Cardiac muscle cell (in vitro differentiated cells and primary cell): ENCODE data around the gene PGF. TPM values are rescaled to one million over a fixed set of nuclear protein-coding genes. Genes with fewer than 3 reads are reported as not detected.

ENCODE experiments used
- DNase-seq, 2 donors: peaks; one replicate each; pipeline versions ENCODE4 v3.0.0 to v3.0.0-alpha.2; 2010 to 2017; ENCODE audit warnings: low read depth in 1 of 2, low spot score in 1 of 2
- H3K27ac ChIP-seq: fragments of 200-600 bp; sonication (generic); 2 replicates; pipeline ENCODE4 v1.5.1; 2016
- H3K27me3 ChIP-seq: fragments of 200-600 bp; sonication (generic); 2 replicates; pipeline ENCODE4 v1.6.0; 2016; ENCODE audit warnings: control low read depth
- H3K36me3 ChIP-seq: fragments of 200-600 bp; sonication (generic); 2 replicates; pipeline ENCODE4 v1.5.1; 2016; ENCODE audit warnings: control low read depth
- H3K4me1 ChIP-seq: fragments of 200-600 bp; sonication (generic); 2 replicates; pipeline ENCODE4 v1.8.1; 2017; ENCODE audit warnings: low read depth, mild to moderate bottlenecking, mixed run types
- H3K4me3 ChIP-seq: fragments of 200-600 bp; sonication (generic); 2 replicates; pipeline ENCODE4 v1.5.1; 2016; ENCODE audit warnings: mild to moderate bottlenecking
- H3K9me3 ChIP-seq: fragments of 200-600 bp; sonication (generic); 2 replicates; pipeline ENCODE4 v1.5.1; 2017; ENCODE audit warnings: low read depth, mild to moderate bottlenecking, control low read depth
- polyA plus RNA-seq: library from polyadenylated mRNA; unstranded; fragments of >200 nt; fragmentation: Nextera tagmentation; extraction: Ambion mirVana; gene quantifications from 2 replicates; pipeline ENCODE4 v1.2.1, GENCODE V29; 2016
- total RNA-seq: library from RNA; depleted of rRNA; stranded (reverse); fragments of >200 nt; gene quantifications from 2 replicates; pipeline ENCODE4 v1.2.3, GENCODE V29; 2016
- TF ChIP-seq, protein P1 (sequence below): IDR thresholded peaks from 2 replicates; pipeline ENCODE4 v1.5.1; 2012; ENCODE audit warnings: low read depth, mild to moderate bottlenecking, low read length

The PGF gene
- total and polyA plus RNA-seq, 2 experiments from 2014 or later, result 18.1 to 23.5 TPM

DNA sequence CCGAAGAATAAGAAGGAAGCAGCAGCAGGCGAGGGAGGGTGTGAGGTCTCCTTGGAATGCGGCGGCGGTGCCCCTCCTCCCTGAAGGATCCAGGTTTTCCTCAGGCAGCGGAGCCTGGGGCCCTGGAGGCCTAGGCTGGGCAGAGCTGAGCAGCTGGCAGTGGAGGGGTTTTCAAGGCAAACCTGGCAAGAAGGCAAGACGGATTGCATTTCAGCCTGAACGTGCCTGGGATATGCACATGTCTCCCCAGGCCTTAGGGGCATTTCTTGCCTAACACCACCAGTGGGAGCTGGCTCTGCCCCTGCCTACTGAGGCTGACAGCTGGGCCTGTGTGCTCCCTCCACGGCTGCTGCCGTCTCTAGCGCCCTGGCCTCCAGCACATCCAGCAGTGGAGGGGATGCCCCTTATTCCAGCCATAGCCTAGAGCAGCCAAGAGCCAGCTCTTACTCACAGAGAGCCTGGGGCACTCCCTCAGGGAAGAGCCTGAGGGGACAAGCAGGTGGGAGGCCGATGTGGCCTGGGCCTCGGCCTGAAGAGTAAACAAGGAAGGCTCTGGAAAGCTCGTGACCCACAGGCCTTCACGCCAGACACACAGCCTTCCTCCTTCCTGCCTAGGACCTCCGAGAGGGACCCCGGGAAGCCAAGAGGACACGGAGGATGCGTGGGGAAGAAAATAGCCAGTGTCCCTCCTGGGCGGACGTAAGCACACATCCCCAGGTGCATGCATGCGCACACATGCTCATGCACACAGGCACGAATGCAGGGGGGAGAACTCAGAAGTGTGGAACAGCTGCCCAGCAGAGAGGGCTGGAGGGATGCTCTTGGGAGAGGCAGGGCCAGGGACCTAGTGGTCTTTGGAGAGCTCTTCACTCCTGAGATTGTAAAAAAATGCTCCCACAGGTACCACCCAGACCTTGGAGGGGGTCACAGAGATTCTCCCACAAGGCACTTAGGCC, 24.3 kb upstream of the PGF start:
- peak in 1 of 2 donors; percentile 47 for DNase-seq
- TF ChIP-seq, protein P1, sequence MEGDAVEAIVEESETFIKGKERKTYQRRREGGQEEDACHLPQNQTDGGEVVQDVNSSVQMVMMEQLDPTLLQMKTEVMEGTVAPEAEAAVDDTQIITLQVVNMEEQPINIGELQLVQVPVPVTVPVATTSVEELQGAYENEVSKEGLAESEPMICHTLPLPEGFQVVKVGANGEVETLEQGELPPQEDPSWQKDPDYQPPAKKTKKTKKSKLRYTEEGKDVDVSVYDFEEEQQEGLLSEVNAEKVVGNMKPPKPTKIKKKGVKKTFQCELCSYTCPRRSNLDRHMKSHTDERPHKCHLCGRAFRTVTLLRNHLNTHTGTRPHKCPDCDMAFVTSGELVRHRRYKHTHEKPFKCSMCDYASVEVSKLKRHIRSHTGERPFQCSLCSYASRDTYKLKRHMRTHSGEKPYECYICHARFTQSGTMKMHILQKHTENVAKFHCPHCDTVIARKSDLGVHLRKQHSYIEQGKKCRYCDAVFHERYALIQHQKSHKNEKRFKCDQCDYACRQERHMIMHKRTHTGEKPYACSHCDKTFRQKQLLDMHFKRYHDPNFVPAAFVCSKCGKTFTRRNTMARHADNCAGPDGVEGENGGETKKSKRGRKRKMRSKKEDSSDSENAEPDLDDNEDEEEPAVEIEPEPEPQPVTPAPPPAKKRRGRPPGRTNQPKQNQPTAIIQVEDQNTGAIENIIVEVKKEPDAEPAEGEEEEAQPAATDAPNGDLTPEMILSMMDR, result peak; percentile 10
- no peak overlapping the region for H3K4me3 ChIP-seq
- peaks cover 13% of the 10 kb centered on the region for H3K4me1 ChIP-seq
- H3K27me3 ChIP-seq, result no peaks in the 10 kb centered on the region
- no peak overlapping the region for H3K27ac ChIP-seq
- no peaks in the 10 kb centered on the region for H3K36me3 ChIP-seq
- no peaks in the 10 kb centered on the region for H3K9me3 ChIP-seq

DNA sequence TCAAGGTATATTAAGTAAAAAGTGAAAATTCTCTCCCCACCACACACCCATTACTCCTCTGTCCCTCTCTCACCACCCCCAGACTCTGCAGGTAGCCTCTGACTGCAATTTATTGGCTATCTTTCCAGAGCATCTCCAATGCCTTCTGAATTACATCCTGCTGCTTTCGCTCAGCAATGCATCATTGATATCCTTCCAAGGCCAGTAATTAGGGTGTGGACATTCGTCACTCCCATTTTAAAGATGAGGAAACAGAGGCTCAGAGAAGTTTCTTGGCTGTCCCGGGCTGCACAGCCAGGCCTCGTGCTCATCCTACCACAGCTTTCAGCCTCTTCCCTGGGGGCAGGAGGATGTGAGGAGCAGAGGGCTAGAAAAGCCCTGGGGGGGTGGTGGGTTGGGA, 23.6 kb upstream of the PGF start:
- no peak for DNase-seq
- H3K9me3 ChIP-seq, result no peaks in the 10 kb centered on the region
- no peaks in the 10 kb centered on the region for H3K36me3 ChIP-seq
- TF ChIP-seq, protein P1, result no peak
- no peak overlapping the region for H3K27ac ChIP-seq
- H3K4me1 ChIP-seq, result peaks cover 13% of the 10 kb centered on the region
- no peaks in the 10 kb centered on the region for H3K27me3 ChIP-seq
- H3K4me3 ChIP-seq, result no peak overlapping the region

DNA sequence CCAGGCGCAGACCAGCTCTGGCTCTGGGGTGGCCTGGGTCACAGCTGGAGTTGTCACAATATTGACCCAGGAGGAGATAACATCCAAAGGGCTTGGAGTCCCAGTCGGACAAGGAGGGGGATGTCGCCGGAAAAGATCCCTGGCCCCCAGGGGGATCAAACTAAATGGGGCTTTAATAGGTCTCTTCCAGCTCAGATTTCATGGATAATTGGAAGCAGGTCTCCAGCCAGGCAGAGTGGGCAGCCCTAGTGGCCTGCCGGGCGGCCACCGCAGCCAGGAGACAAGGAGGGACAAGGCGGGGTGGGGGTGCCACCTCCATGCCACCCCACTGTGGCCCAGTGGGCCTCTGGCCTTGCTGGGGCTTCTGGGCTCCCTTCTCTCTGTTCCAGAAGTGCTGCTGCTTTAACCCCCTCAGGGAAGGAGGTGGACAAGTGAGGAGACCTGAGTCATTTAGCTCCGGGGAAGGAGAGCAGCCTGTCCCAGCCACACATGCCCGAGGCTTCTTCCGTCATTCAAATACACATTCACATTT, 23.1 kb upstream of the PGF start:
- H3K9me3 ChIP-seq, result no peaks in the 10 kb centered on the region
- H3K4me1 ChIP-seq, result peaks cover 13% of the 10 kb centered on the region
- no peak overlapping the region for H3K4me3 ChIP-seq
- TF ChIP-seq, protein P1, result no peak
- H3K36me3 ChIP-seq, result no peaks in the 10 kb centered on the region
- no peak overlapping the region for H3K27ac ChIP-seq
- no peaks in the 10 kb centered on the region for H3K27me3 ChIP-seq
- DNase-seq, result no peak

DNA sequence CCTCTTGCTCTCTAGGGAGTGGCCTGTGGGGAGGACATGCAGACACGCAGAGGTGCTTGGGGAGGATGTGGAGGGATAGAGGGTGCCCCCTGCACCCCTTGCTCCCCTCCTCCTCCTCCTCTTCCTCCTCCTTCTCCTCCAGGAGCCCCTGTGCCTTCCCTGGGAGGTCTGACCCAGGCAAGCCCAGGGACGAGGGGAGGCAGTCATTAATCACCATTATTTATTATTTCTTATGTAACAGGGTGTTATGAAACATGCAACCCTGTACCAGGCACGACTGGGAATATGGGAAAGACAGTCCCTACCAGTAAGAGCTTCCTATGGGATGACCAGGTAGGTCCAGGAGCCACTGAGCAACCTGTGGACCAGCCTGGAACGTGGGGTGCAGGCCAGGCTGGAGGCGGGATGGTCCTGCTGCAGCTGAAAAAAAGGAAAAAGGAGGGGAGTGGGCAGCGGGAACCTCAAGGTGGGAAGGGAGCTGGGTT, 22.5 kb upstream of the PGF start:
- Histone ChIP-seq H3K27me3 (no peaks in the 10 kb centered on the region), H3K27ac (no peak overlapping the region), H3K9me3 (no peaks in the 10 kb centered on the region), H3K4me1 (peaks cover 13% of the 10 kb centered on the region), H3K4me3 (no peak overlapping the region), H3K36me3 (no peaks in the 10 kb centered on the region)
- TF ChIP-seq, protein P1, result no peak
- no peak for DNase-seq

GRCh38 chr14:74977164-74977900, 21.9 kb upstream of the PGF start:
- Histone ChIP-seq H3K27me3 (no peaks in the 10 kb centered on the region), H3K36me3 (no peaks in the 10 kb centered on the region), H3K27ac (no peak overlapping the region), H3K9me3 (no peaks in the 10 kb centered on the region), H3K4me1 (peaks cover 13% of the 10 kb centered on the region), H3K4me3 (no peak overlapping the region)
- TF ChIP-seq, protein P1, result no peak
- no peak for DNase-seq
